Suprapubic skin (tissue), 4 donors: ENCODE measurements around the gene ITK. TPM values are rescaled to one million over a fixed set of nuclear protein-coding genes. Genes with fewer than 3 reads are reported as not detected.

Experiments
- DNase-seq, 2 donors: peaks; one replicate each; pipeline ENCODE4 v3.0.0-alpha.2; 2019; ENCODE audit warnings: low spot score in 2 of 2
- H3K27ac ChIP-seq: fragments of 200-600 bp; sonication (generic); one replicate; pipeline ENCODE4 v1.5.1; 2019
- H3K27me3 ChIP-seq: fragments of 200-600 bp; sonication (generic); one replicate; pipeline ENCODE4 v1.5.1; 2019
- H3K36me3 ChIP-seq: fragments of 200-600 bp; sonication (generic); one replicate; pipeline ENCODE4 v1.5.1; 2019
- H3K4me1 ChIP-seq: fragments of 200-600 bp; sonication (generic); one replicate; pipeline ENCODE4 v1.5.1; 2019
- H3K4me3 ChIP-seq: fragments of 200-600 bp; sonication (generic); one replicate; pipeline ENCODE4 v1.5.1; 2019; ENCODE audit warnings: mild to moderate bottlenecking
- H3K9me3 ChIP-seq: fragments of 200-600 bp; sonication (generic); one replicate; pipeline ENCODE4 v1.5.1; 2019
- EP300 ChIP-seq: sonication (generic); formaldehyde crosslinking; IDR thresholded peaks from one replicate; pipeline ENCODE4 v1.6.1; 2017; ENCODE audit warnings: antibody characterized with exemption
- POLR2A ChIP-seq, 2 donors: fragments of 450-650 bp; IDR thresholded peaks; one replicate each; pipeline ENCODE4 v1.6.1; 2017; ENCODE audit warnings: antibody characterized with exemption in 2 of 2, mild to moderate bottlenecking in 2 of 2, moderate library complexity in 2 of 2
- POLR2AphosphoS5 ChIP-seq, 3 donors: sonication (generic); formaldehyde crosslinking; IDR thresholded peaks; one replicate each; pipeline ENCODE4 v1.6.1; 2017; ENCODE audit warnings: antibody characterized with exemption in 3 of 3
- WGBS: methylation state at CpG from one replicate; pipeline ENCODE4 v1.1.5; 2018; 5-methylcytosine and 5-hydroxymethylcytosine counted together
- total RNA-seq, 4 donors: library from RNA; depleted of rRNA; stranded (reverse); fragments of >200 nt; gene quantifications; one replicate each; pipeline ENCODE4 v1.1.0, GENCODE V29; 2016
- TF ChIP-seq, protein P1 (sequence below), 2 donors: fragments of 200-600 bp in 1 of 2; fragments of 450-650 bp in 1 of 2; sonication (generic) in 1 of 2; IDR thresholded peaks; one replicate each; pipeline ENCODE4 v1.5.1; 2016 to 2019; ENCODE audit warnings: antibody characterized with exemption in 2 of 2, mild to moderate bottlenecking in 1 of 2, moderate library complexity in 1 of 2

ITK gene
- total RNA-seq, 4 donors from 2014 or later, result 1.6 to 3.5 (median 2.7) TPM

DNA sequence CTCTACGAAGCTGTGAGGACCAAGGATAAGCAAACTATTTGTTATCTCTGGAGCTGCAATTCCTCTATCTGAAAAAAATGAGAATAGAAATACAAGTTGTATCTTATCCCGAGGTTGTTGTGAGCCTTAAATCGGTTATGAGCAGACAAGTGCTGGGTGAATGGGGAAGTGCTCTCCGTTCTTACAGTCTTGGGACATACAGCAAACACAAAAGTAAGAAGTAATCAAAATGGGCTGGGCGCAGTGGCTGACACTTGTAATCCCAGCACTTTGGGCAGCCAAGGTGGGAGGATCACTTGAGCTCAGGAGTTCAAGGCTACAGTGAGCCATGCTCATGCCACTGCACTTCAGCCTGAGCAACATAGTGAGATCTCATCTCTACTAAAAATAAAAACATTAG is 31.7 kb downstream of the ITK start:
- no peak for DNase-seq
- 89% methylated on average over 5 of the region's 5 CpGs for WGBS

DNA sequence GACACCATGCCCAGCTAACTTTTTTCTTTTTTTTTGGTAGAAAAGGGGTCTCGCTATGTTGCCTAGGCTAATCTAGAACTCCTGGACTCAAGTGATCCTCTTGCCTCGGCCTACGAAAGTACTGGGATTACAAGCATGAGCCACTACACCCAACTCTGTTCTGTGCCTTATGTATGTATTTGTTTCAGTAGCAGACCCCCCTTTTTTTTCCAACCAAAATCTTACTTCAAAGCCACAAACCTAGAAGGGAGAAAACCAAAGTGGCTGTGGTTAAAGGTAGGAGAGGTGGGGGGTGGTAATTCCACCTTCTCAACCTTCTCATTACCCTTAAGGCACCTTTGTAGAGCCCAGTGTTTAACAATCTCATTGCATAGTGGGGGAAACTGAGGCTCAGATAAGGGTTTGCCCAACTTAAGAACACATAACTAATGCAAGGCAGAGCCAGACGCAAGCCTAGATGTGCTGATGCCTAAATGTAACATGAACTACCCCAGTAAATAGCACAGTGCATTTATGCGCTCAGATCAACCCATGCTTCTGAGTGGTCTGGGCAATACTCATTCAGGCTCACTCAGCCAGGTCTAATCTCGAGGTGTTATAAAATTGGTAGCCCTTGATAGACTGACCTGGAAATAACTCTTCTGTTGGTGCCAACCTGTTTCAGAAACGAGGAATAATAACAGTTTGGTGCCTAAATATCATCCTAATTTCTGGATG is 33.0 kb downstream of the ITK start:
- WGBS, result 94% methylated on average over 7 of the region's 7 CpGs
- no peaks in the 10 kb centered on the region for H3K36me3 ChIP-seq
- H3K27me3 ChIP-seq, result no peaks in the 10 kb centered on the region
- no peaks in the 10 kb centered on the region for H3K4me1 ChIP-seq
- H3K9me3 ChIP-seq, result no peaks in the 10 kb centered on the region
- H3K27ac ChIP-seq, result no peak overlapping the region
- no peak for TF ChIP-seq POLR2A (IDR thresholded peaks at IDR 0.05)
- TF ChIP-seq, protein P1, sequence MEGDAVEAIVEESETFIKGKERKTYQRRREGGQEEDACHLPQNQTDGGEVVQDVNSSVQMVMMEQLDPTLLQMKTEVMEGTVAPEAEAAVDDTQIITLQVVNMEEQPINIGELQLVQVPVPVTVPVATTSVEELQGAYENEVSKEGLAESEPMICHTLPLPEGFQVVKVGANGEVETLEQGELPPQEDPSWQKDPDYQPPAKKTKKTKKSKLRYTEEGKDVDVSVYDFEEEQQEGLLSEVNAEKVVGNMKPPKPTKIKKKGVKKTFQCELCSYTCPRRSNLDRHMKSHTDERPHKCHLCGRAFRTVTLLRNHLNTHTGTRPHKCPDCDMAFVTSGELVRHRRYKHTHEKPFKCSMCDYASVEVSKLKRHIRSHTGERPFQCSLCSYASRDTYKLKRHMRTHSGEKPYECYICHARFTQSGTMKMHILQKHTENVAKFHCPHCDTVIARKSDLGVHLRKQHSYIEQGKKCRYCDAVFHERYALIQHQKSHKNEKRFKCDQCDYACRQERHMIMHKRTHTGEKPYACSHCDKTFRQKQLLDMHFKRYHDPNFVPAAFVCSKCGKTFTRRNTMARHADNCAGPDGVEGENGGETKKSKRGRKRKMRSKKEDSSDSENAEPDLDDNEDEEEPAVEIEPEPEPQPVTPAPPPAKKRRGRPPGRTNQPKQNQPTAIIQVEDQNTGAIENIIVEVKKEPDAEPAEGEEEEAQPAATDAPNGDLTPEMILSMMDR (IDR thresholded peaks at IDR 0.05), result no peak
- TF ChIP-seq POLR2AphosphoS5 (IDR thresholded peaks at IDR 0.05), result no peak
- TF ChIP-seq EP300, result no peak
- no peak for DNase-seq
- H3K4me3 ChIP-seq, result no peak overlapping the region

More for the DNA sequence above, 31.7 kb downstream of the ITK start:
- no peak overlapping the region for H3K4me3 ChIP-seq
- no peaks in the 10 kb centered on the region for H3K36me3 ChIP-seq
- no peaks in the 10 kb centered on the region for H3K4me1 ChIP-seq
- H3K27ac ChIP-seq, result no peak overlapping the region
- no peaks in the 10 kb centered on the region for H3K9me3 ChIP-seq
- TF ChIP-seq EP300, result no peak
- TF ChIP-seq POLR2AphosphoS5 (IDR thresholded peaks at IDR 0.05), result no peak
- TF ChIP-seq POLR2A (IDR thresholded peaks at IDR 0.05), result no peak
- TF ChIP-seq, protein P1 (IDR thresholded peaks at IDR 0.05), result no peak
- H3K27me3 ChIP-seq, result no peaks in the 10 kb centered on the region

DNA sequence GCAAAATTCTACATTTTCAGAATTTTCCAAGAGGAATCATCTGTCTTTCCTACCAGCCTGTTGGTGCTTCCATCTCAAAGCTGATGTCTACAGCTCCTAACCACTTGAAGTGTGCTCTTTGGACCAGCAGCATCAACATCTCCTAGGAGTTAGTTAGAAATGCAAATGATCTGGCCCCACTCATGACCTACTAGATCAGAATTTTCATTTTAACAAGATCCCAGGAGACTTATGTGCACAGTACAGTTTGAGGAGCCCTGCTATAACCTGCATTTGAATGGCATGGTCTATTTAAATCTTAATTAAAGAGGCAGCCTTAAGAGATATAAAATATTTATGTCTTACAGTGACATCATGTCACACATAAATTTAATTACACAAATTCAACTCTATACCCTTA is 33.8 kb downstream of the ITK start:
- Histone ChIP-seq H3K4me3 (no peak overlapping the region), H3K27me3 (no peaks in the 10 kb centered on the region), H3K4me1 (no peaks in the 10 kb centered on the region), H3K36me3 (no peaks in the 10 kb centered on the region), H3K9me3 (no peaks in the 10 kb centered on the region), H3K27ac (no peak overlapping the region)
- TF ChIP-seq, protein P1 (IDR thresholded peaks at IDR 0.05), result no peak
- TF ChIP-seq EP300 (no peak), POLR2AphosphoS5 (IDR thresholded peaks at IDR 0.05) (no peak), POLR2A (IDR thresholded peaks at IDR 0.05) (no peak)
- no peak for DNase-seq

DNA sequence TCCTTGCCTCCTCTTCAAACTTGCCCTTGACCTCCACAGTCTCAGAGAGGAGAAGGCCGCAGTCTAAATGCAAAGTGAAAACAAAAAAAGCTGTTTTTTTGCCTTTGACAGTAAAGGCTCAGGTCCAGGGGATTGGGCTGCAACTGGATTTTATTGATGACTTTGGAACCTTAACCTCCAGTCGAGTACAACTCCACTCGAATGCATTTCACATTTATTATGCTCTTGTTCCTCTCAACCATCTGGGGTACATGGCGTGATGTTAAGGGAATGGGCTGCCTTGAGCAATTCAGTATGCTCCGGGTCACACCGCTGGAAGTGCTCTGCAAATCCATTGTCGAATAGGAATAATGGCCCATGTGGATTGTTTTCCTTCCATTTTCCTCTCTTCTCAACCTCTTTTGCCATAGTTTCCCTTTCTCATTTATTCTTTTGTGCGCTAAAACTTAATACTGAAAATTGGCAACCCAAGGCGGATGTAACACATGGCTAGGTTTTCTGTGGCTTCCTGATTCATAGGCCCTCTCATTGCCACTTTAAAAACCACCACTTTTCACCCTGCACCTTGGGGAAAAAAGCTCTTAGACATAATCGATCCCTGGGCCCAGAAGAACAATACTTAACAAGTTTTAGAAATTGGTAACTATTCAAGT is 34.3 kb downstream of the ITK start:
- H3K4me3 ChIP-seq, result no peak overlapping the region
- no peaks in the 10 kb centered on the region for H3K36me3 ChIP-seq
- TF ChIP-seq EP300, result no peak
- no peak for TF ChIP-seq POLR2AphosphoS5 (IDR thresholded peaks at IDR 0.05)
- no peak for TF ChIP-seq POLR2A (IDR thresholded peaks at IDR 0.05)
- TF ChIP-seq, protein P1 (IDR thresholded peaks at IDR 0.05), result no peak
- no peaks in the 10 kb centered on the region for H3K4me1 ChIP-seq
- no peaks in the 10 kb centered on the region for H3K27me3 ChIP-seq
- no peaks in the 10 kb centered on the region for H3K9me3 ChIP-seq
- 89% methylated on average over 10 of the region's 10 CpGs for WGBS
- DNase-seq, result no peak
- no peak overlapping the region for H3K27ac ChIP-seq

DNA sequence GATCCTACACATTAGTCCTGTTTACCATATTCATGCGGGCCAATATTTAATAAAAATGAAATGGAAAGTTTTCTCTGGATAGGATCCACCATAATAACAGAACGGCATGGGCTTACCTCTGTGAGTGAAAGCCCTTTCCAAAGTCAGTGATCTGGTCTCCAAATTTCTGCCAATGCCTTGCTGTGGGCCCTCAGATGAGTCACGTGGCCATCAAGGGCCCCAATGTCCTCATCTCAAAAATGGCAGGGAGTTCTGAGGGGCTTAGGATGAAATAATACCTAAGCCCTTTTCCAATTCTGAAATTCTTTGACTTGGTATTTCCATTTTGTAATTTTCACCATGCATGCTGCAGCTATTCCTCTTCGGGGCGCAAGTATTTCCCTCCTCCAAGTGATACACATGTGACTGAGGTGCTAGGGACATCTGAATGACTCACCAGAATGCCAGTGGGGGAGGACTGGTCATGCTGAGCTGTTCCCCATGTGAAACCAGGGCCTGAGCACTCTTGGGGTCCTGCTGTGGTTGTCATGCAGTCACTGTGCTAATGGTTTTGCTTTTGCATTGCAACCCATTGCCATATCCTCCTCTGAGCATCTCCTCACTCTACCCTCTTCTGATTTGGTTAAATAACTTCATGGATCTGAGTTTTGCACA is 35.0 kb downstream of the ITK start:
- no peaks in the 10 kb centered on the region for H3K36me3 ChIP-seq
- H3K4me1 ChIP-seq, result no peaks in the 10 kb centered on the region
- 86% methylated on average over 5 of the region's 5 CpGs for WGBS
- H3K9me3 ChIP-seq, result no peaks in the 10 kb centered on the region
- no peak overlapping the region for H3K27ac ChIP-seq
- no peak for DNase-seq
- H3K4me3 ChIP-seq, result no peak overlapping the region
- H3K27me3 ChIP-seq, result no peaks in the 10 kb centered on the region
- TF ChIP-seq POLR2A (IDR thresholded peaks at IDR 0.05) (no peak), EP300 (no peak), POLR2AphosphoS5 (IDR thresholded peaks at IDR 0.05) (no peak)
- TF ChIP-seq, protein P1 (IDR thresholded peaks at IDR 0.05), result no peak
